ENCODE data around the gene UTF1. TPM values are rescaled to one million over a fixed set of nuclear protein-coding genes. Genes with fewer than 3 reads are reported as not detected.

UTF1 gene
- total RNA-seq, 4 donors from 2014 or later: not detected

DNA sequence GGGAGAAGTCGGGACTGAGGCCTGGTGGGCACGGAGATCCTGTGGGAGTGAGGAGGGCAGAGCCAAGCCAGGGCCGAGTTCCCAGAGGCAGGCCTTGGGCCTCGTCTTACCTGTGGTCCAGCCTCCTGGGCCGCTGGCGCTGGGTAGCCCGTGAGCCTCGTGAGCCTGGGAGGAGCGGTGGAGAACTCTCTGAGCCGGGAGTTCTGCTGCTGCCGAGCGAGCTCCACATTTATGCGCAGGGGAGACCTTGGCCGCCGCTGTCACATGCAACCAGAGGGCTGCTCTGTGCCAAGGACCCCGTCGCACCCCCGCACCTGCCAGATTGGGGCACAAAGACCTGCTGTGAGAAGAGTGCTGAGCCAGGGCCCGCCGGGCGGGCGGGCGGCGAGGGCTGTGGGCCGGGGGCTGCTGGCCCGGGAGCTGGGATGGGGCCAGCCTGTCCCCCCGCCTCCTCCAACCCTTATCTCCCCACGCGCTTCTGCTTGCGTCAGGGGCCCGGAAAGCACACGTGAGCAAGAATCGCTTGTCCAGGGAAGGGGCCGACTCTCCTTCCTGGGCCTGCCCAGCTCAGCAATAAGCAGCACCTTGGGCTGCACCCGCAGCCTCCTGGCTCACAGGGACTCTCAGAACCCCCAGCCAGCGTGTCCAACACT, 17.8 kb downstream of the UTF1 start:
- DNase-seq: no peak
- Histone ChIP-seq H3K9me3 (no peaks in the 10 kb centered on the region), H3K4me3 (no peak overlapping the region), H3K27ac (no peak overlapping the region), H3K4me1 (peaks cover 0 to 4% (median 0%) of the 10 kb centered on the region in 3 donors), H3K36me3 (no peaks in the 10 kb centered on the region), H3K27me3 (peaks cover 0 to 93% (median 4%) of the 10 kb centered on the region in 4 donors)
- TF ChIP-seq POLR2A (IDR thresholded peaks at IDR 0.05): no peak
- TF ChIP-seq, protein P1, sequence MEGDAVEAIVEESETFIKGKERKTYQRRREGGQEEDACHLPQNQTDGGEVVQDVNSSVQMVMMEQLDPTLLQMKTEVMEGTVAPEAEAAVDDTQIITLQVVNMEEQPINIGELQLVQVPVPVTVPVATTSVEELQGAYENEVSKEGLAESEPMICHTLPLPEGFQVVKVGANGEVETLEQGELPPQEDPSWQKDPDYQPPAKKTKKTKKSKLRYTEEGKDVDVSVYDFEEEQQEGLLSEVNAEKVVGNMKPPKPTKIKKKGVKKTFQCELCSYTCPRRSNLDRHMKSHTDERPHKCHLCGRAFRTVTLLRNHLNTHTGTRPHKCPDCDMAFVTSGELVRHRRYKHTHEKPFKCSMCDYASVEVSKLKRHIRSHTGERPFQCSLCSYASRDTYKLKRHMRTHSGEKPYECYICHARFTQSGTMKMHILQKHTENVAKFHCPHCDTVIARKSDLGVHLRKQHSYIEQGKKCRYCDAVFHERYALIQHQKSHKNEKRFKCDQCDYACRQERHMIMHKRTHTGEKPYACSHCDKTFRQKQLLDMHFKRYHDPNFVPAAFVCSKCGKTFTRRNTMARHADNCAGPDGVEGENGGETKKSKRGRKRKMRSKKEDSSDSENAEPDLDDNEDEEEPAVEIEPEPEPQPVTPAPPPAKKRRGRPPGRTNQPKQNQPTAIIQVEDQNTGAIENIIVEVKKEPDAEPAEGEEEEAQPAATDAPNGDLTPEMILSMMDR (IDR thresholded peaks at IDR 0.05): no peak
- intact Hi-C loops (cut with DNase I): no loop called here
- 65 to 67% methylated on average over 1 to 4 of the region's 36 CpGs for WGBS, 2 donors

DNA sequence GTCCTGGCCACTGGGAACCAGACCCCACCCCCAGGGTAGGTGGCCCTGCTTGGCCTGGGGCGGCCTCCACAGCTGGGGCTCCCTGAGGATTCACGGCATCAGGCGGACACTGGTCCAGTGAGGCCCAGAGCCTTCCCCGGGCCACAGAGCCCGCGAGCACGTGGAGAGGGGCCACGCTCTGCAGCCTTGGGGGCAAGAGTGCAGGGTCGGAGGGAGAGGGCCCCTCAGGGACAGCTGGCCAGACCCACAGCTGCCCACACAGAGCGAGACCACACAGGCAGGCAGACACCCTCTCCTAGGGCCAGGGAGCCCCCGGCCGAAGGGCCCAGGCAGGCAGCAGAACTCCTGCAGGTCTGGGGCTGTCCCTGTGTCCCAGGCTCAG, 18.3 kb downstream of the UTF1 start:
- TF ChIP-seq POLR2A (IDR thresholded peaks at IDR 0.05): no peak
- TF ChIP-seq, protein P1 (IDR thresholded peaks at IDR 0.05): no peak
- no peak for DNase-seq

DNA sequence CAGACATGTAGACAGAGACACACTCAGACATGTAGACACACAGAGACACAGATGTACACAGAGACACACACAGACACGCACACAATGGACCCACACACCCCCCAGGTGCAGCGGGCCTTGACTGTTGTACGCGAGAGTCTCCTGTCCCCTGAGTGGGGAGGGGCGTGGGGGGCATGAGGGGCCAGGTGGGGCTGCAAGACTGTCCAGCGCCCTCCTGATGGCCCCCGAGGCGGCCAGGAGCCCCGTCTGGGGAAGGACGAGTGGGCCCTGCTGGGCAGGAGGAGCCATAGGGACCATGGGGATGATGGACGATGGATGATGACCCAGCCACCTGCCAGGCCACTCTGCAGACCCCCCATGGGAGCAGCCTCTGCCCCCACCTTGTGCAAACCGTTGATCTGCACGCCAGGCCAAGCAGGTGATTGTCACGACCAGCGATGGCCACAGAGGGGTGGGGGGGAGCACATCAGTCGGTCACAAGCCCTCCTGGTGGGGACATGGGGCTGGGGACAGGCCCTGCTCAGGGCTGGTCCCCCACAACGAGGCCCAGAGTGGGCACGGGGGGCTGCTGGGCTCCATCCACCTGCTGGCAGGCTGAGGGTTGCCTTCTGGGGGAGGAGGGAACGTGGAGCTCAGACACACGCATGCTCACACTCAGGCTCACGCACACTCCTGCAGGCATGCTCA, 19.2 kb downstream of the UTF1 start:
- intact Hi-C loops (cut with DNase I): no loop called here
- H3K36me3 ChIP-seq: no peaks in the 10 kb centered on the region
- H3K4me1 ChIP-seq: peaks cover 0 to 4% (median 0%) of the 10 kb centered on the region in 3 donors
- H3K27ac ChIP-seq: no peak overlapping the region
- DNase-seq: no peak
- 16 to 66% methylated on average over 5 to 12 of the region's 21 CpGs for WGBS, 2 donors
- H3K27me3 ChIP-seq: peaks cover 0 to 85% (median 4%) of the 10 kb centered on the region in 4 donors
- no peak overlapping the region for H3K4me3 ChIP-seq
- TF ChIP-seq POLR2A (IDR thresholded peaks at IDR 0.05): no peak
- TF ChIP-seq, protein P1 (IDR thresholded peaks at IDR 0.05): no peak
- H3K9me3 ChIP-seq: no peaks in the 10 kb centered on the region

More for the DNA sequence above, 18.3 kb downstream of the UTF1 start:
- no CpG with 5 or more reads among the region's 12 CpGs for WGBS, 2 donors
- Histone ChIP-seq H3K36me3 (no peaks in the 10 kb centered on the region), H3K27me3 (peaks cover 0 to 87% (median 4%) of the 10 kb centered on the region in 4 donors), H3K4me1 (peaks cover 0 to 4% (median 0%) of the 10 kb centered on the region in 3 donors), H3K9me3 (no peaks in the 10 kb centered on the region), H3K27ac (no peak overlapping the region), H3K4me3 (no peak overlapping the region)
- intact Hi-C loops (cut with DNase I): no loop called here

DNA sequence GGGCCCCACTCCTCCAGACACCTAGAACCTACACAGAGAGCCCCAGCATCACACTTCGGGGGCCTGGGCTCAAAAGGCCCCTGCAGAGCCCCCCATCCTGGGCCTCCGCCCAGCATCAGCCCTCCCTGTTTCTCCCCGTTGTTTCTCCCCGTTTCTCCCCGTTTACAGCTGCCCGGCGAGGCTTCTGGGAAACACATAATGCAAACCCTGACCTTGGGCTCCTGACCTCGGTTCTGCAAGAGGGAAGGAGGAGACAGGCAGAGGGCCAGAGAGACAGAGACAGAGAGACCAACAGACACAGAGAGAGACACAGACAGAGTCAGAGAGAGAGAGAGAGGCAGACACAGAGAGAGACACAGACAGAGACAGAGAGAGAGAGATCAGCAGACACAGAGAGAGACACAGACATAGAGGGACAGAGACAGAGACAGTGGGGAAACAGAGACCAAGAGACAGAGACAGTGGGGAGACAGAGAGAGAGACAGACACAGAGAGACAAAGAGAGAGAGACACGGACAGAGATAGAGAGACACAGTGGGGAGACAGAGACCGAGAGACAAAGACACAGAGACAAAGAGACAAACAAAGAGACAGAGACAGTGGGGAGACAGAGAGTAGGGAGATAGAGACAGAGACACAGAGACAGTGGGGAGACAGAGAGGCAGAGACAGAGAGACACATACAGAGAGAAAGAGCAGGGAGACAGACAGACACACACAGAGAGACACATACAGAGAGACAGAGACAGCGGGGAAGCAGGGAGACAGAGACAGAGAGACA, 20.1 kb downstream of the UTF1 start:
- WGBS, 2 donors: 52 to 63% methylated on average over 6 to 9 of the region's 11 CpGs

More for the DNA sequence above, 20.1 kb downstream of the UTF1 start:
- Histone ChIP-seq H3K36me3 (no peaks in the 10 kb centered on the region), H3K4me1 (peaks cover 0 to 4% (median 0%) of the 10 kb centered on the region in 3 donors), H3K27ac (no peak overlapping the region), H3K27me3 (peaks cover 0 to 78% (median 4%) of the 10 kb centered on the region in 4 donors), H3K4me3 (no peak overlapping the region), H3K9me3 (no peaks in the 10 kb centered on the region)
- DNase-seq: no peak
- intact Hi-C loops (cut with DNase I): no loop called here
- TF ChIP-seq, protein P1 (IDR thresholded peaks at IDR 0.05): no peak
- no peak for TF ChIP-seq POLR2A (IDR thresholded peaks at IDR 0.05)

All from esophagus squamous epithelium (tissue), 5 donors.